ENCODE data around the gene TSPAN4.

DNA sequence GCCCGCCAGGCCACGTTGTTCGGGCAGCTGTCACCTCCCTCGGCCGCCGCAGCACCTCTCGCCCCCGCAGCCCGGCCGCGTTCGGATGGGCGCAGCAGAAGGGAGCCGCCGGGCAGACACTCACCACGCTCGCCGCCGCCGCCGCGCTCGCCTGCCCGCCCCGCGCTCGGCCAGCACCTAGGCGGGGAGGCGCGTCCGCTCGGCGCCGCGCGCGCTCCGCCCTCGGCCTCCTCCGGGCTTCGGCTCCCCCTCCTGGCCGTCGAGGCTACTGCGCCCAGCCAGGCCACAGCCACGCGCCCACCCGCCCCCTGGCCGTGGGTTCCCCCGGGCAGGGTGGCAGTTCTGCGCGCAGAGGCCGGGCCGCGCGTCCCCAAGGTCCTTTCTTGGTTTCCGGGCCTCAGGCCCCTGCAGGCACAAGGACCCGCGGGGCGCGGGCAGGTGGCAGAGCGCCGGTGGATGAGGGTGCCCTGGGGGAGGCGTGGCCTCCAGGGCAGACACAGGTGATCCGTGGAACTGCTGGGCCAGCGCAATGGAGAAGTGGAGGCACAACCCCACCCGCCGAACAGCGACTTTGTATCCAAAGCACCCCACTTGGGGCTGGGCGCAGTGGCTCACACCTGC, 44.4 kb upstream of the TSPAN4 start, which contains the start of gene SLC25A22:
- TF ChIP-seq, protein P1, sequence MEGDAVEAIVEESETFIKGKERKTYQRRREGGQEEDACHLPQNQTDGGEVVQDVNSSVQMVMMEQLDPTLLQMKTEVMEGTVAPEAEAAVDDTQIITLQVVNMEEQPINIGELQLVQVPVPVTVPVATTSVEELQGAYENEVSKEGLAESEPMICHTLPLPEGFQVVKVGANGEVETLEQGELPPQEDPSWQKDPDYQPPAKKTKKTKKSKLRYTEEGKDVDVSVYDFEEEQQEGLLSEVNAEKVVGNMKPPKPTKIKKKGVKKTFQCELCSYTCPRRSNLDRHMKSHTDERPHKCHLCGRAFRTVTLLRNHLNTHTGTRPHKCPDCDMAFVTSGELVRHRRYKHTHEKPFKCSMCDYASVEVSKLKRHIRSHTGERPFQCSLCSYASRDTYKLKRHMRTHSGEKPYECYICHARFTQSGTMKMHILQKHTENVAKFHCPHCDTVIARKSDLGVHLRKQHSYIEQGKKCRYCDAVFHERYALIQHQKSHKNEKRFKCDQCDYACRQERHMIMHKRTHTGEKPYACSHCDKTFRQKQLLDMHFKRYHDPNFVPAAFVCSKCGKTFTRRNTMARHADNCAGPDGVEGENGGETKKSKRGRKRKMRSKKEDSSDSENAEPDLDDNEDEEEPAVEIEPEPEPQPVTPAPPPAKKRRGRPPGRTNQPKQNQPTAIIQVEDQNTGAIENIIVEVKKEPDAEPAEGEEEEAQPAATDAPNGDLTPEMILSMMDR (IDR thresholded peaks at IDR 0.05; ENCODE audit: low read depth, low read length, missing input control), result peak; percentile 78
- no peak for TF ChIP-seq SP1 (IDR thresholded peaks at IDR 0.05)
- TF ChIP-seq, protein P2, sequence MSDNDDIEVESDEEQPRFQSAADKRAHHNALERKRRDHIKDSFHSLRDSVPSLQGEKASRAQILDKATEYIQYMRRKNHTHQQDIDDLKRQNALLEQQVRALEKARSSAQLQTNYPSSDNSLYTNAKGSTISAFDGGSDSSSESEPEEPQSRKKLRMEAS (IDR thresholded peaks at IDR 0.05), result no peak
- no peak for TF ChIP-seq EGR1 (IDR thresholded peaks at IDR 0.05; ENCODE audit: low read depth in 2 of 2)
- no peak for TF ChIP-seq GABPA (IDR thresholded peaks at IDR 0.05 in 1 of 2, conservative IDR thresholded peaks at IDR 0.05 in 1 of 2)
